Dendritic cell treated with granulocyte-macrophage colony-stimulating factor and Interleukin-4, amounts not matched to agents 40 ng/mL and 50 ng/mL, for 4 days (primary cell): Measurements from ENCODE around the gene MGARP.

Experiments used
- H3K27ac Mint-ChIP-seq: one replicate; pipeline ENCODE4 v1.8.0; 2022; ENCODE audit warnings: mild to moderate bottlenecking, mixed read lengths
- H3K27me3 Mint-ChIP-seq: one replicate; pipeline ENCODE4 v1.8.0; 2022; ENCODE audit warnings: mild to moderate bottlenecking, mixed read lengths
- H3K36me3 Mint-ChIP-seq: one replicate; pipeline ENCODE4 v1.8.0; 2022; ENCODE audit warnings: low read depth, mixed read lengths
- H3K4me1 Mint-ChIP-seq: one replicate; pipeline ENCODE4 v1.8.0; 2022; ENCODE audit warnings: low read depth, mixed read lengths
- H3K4me3 Mint-ChIP-seq: one replicate; pipeline ENCODE4 v1.8.0; 2022; ENCODE audit warnings: mild to moderate bottlenecking, moderate library complexity, mixed read lengths
- H3K9me3 Mint-ChIP-seq: one replicate; pipeline ENCODE4 v1.8.0; 2022; ENCODE audit warnings: mixed read lengths
- intact Hi-C: fragments of 100-400 bp; cut with micrococcal nuclease; formaldehyde crosslinking; loops from one replicate; pipeline ENCODE4 v1.15.0; 2022

The MGARP gene

DNA sequence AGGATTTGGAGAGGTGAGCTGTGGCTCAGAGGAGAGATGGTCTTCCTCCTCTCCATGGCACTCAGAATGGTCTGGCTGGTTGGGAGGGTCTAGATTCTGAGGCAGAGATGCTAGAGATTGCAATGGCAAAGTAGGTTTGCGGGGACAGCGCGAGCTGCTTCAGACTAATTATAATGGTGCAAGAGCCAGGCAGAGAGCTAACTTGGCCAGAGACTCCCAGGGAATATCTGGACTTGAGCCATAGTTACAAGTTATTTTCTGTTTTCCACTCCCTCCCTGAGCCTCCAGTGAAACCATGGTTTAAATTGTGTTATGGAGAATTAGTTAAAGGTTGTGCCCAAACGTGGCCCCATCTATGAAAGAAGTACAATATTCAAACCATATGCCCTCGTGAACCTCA lies 58.3 kb downstream of the MGARP start:
- no peak overlapping the region for H3K27ac Mint-ChIP-seq
- H3K27me3 Mint-ChIP-seq, result no peaks in the 10 kb centered on the region
- H3K36me3 Mint-ChIP-seq, result no peaks in the 10 kb centered on the region
- no peaks in the 10 kb centered on the region for H3K9me3 Mint-ChIP-seq
- H3K4me3 Mint-ChIP-seq, result no peak overlapping the region
- H3K4me1 Mint-ChIP-seq, result peaks cover 30% of the 10 kb centered on the region
- intact Hi-C loops, result no loop called here

DNA sequence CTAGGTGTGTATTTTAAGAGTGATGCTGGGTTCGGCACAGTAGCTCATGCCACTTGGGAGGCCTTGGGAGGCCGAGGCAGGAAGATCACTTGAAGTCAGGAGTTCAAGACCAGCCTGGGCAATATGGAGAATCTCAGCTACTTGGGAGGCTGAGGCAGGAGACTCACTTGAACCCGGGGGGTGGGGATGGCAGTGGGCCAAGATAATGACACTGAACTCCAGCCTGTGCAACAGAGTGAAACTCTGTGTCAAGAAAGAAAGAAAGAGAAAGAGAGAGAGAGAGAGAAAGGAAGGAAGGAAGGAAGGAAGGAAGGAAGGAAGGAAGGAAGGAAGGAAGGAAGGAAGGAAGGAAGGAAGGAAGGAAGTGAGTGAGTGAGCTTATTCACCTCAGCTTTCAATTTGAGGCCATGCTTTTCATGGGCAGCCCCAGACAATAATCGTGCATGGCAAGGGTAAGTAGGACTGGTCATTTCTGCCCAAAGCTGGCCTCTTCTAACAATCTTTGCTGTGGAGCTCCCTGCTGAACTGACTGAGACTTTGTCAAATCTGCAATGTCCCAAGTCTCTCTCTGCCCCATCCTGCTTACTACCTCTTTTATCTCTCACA lies 60.5 kb downstream of the MGARP start:
- H3K27ac Mint-ChIP-seq, result no peak overlapping the region
- peaks cover 35% of the 10 kb centered on the region for H3K4me1 Mint-ChIP-seq
- no peaks in the 10 kb centered on the region for H3K27me3 Mint-ChIP-seq
- intact Hi-C loops, result no loop called here
- H3K4me3 Mint-ChIP-seq, result no peak overlapping the region
- no peaks in the 10 kb centered on the region for H3K9me3 Mint-ChIP-seq
- H3K36me3 Mint-ChIP-seq, result no peaks in the 10 kb centered on the region
